Measurements from ENCODE around the gene FTCDNL1. TPM values are rescaled to one million over a fixed set of nuclear protein-coding genes. Genes with fewer than 3 reads are reported as not detected.

FTCDNL1 gene
- total RNA-seq, 2 experiments from 2014 or later = 1.7 to 2.0 TPM

- ATAC-seq (ENCODE audit: low read depth) = no peak
- POLR2A ChIA-PET = no interaction called here
- no peak overlapping the region for H3K4me3 Mint-ChIP-seq
- no peak for DNase-seq
- no peaks in the 10 kb centered on the region for H3K9me3 Mint-ChIP-seq
- no peaks in the 10 kb centered on the region for H3K27me3 Mint-ChIP-seq
- H3K36me3 Mint-ChIP-seq = no peaks in the 10 kb centered on the region
- no peaks in the 10 kb centered on the region for H3K4me1 Mint-ChIP-seq
- no peak overlapping the region for H3K27ac Mint-ChIP-seq
Measured at GRCh38 chr2:199762963-199763362, 88.0 kb downstream of the FTCDNL1 start.

- no peak for DNase-seq
- Mint-ChIP-seq H3K27me3 (no peaks in the 10 kb centered on the region), H3K27ac (no peak overlapping the region), H3K4me1 (no peaks in the 10 kb centered on the region), H3K4me3 (no peak overlapping the region), H3K9me3 (no peaks in the 10 kb centered on the region), H3K36me3 (no peaks in the 10 kb centered on the region)
- POLR2A ChIA-PET = no interaction called here
- no peak for ATAC-seq (ENCODE audit: low read depth)
Measured at GRCh38 chr2:199760574-199760973, 90.4 kb downstream of the FTCDNL1 start.

- POLR2A ChIA-PET = no interaction called here
- H3K4me1 Mint-ChIP-seq = no peaks in the 10 kb centered on the region
- H3K4me3 Mint-ChIP-seq = no peak overlapping the region
- ATAC-seq (ENCODE audit: low read depth) = no peak
- H3K36me3 Mint-ChIP-seq = no peaks in the 10 kb centered on the region
- no peaks in the 10 kb centered on the region for H3K27me3 Mint-ChIP-seq
- no peak overlapping the region for H3K27ac Mint-ChIP-seq
- no peak for DNase-seq
- H3K9me3 Mint-ChIP-seq = no peaks in the 10 kb centered on the region
Measured at GRCh38 chr2:199757233-199757870, 93.6 kb downstream of the FTCDNL1 start.

GRCh38 chr2:199756743-199757142 lies 94.2 kb downstream of the FTCDNL1 start:
- no peak overlapping the region for H3K27ac Mint-ChIP-seq

GRCh38 chr2:199756211-199756610 lies 94.8 kb downstream of the FTCDNL1 start:
- ATAC-seq (ENCODE audit: low read depth) (no peak), DNase-seq (no peak)
- Mint-ChIP-seq H3K4me3 (no peak overlapping the region), H3K27ac (no peak overlapping the region), H3K9me3 (no peaks in the 10 kb centered on the region), H3K36me3 (no peaks in the 10 kb centered on the region), H3K4me1 (no peaks in the 10 kb centered on the region), H3K27me3 (no peaks in the 10 kb centered on the region)
- POLR2A ChIA-PET = no interaction called here

More at GRCh38 chr2:199756743-199757142, 94.2 kb downstream of the FTCDNL1 start:
- Mint-ChIP-seq H3K9me3 (no peaks in the 10 kb centered on the region), H3K4me1 (no peaks in the 10 kb centered on the region), H3K36me3 (no peaks in the 10 kb centered on the region), H3K27me3 (no peaks in the 10 kb centered on the region), H3K4me3 (no peak overlapping the region)
- ATAC-seq (ENCODE audit: low read depth) = no peak
- DNase-seq = no peak
- POLR2A ChIA-PET = no interaction called here

- H3K4me1 Mint-ChIP-seq = no peaks in the 10 kb centered on the region
- no peaks in the 10 kb centered on the region for H3K27me3 Mint-ChIP-seq
- ATAC-seq (ENCODE audit: low read depth) = no peak
- H3K4me3 Mint-ChIP-seq = no peak overlapping the region
- no peaks in the 10 kb centered on the region for H3K36me3 Mint-ChIP-seq
- DNase-seq = no peak
- POLR2A ChIA-PET = no interaction called here
- no peak overlapping the region for H3K27ac Mint-ChIP-seq
- no peaks in the 10 kb centered on the region for H3K9me3 Mint-ChIP-seq
Measured at GRCh38 chr2:199754766-199755165, 96.2 kb downstream of the FTCDNL1 start.

- no peak for ATAC-seq (ENCODE audit: low read depth)
- Mint-ChIP-seq H3K9me3 (no peaks in the 10 kb centered on the region), H3K27ac (no peak overlapping the region), H3K27me3 (no peaks in the 10 kb centered on the region), H3K4me1 (no peaks in the 10 kb centered on the region), H3K4me3 (no peak overlapping the region), H3K36me3 (no peaks in the 10 kb centered on the region)
- POLR2A ChIA-PET = no interaction called here
- DNase-seq = no peak
Measured at GRCh38 chr2:199751492-199752120, 99.4 kb downstream of the FTCDNL1 start.

GRCh38 chr2:199749571-199749970 lies 101.4 kb downstream of the FTCDNL1 start:
- POLR2A ChIA-PET = no interaction called here
- H3K36me3 Mint-ChIP-seq = no peaks in the 10 kb centered on the region
- ATAC-seq (ENCODE audit: low read depth) (no peak), DNase-seq (no peak)
- no peaks in the 10 kb centered on the region for H3K27me3 Mint-ChIP-seq
- no peak overlapping the region for H3K4me3 Mint-ChIP-seq
- H3K27ac Mint-ChIP-seq = no peak overlapping the region
- H3K4me1 Mint-ChIP-seq = no peaks in the 10 kb centered on the region
- H3K9me3 Mint-ChIP-seq = no peaks in the 10 kb centered on the region

- Mint-ChIP-seq H3K4me3 (no peak overlapping the region), H3K4me1 (peaks cover 2% of the 10 kb centered on the region), H3K27ac (no peak overlapping the region), H3K27me3 (peaks cover 2% of the 10 kb centered on the region), H3K36me3 (no peaks in the 10 kb centered on the region), H3K9me3 (no peaks in the 10 kb centered on the region)
- no peak for ATAC-seq (ENCODE audit: low read depth)
- POLR2A ChIA-PET = no interaction called here
- DNase-seq = no peak
Measured at GRCh38 chr2:199744724-199745123, 106.3 kb downstream of the FTCDNL1 start.

- H3K4me1 Mint-ChIP-seq = peaks cover 4% of the 10 kb centered on the region
- H3K9me3 Mint-ChIP-seq = no peaks in the 10 kb centered on the region
- DNase-seq (no peak), ATAC-seq (ENCODE audit: low read depth) (no peak)
- no peaks in the 10 kb centered on the region for H3K36me3 Mint-ChIP-seq
- H3K27ac Mint-ChIP-seq = no peak overlapping the region
- peaks cover 4% of the 10 kb centered on the region for H3K27me3 Mint-ChIP-seq
- POLR2A ChIA-PET = no interaction called here
- H3K4me3 Mint-ChIP-seq = no peak overlapping the region
Measured at GRCh38 chr2:199744260-199744659, 106.7 kb downstream of the FTCDNL1 start.

GRCh38 chr2:199743415-199744120 lies 107.4 kb downstream of the FTCDNL1 start:
- Mint-ChIP-seq H3K9me3 (no peaks in the 10 kb centered on the region), H3K27ac (no peak overlapping the region), H3K36me3 (no peaks in the 10 kb centered on the region), H3K27me3 (peaks cover 9% of the 10 kb centered on the region), H3K4me1 (peaks cover 4% of the 10 kb centered on the region), H3K4me3 (no peak overlapping the region)
- ATAC-seq (ENCODE audit: low read depth) (no peak), DNase-seq (no peak)
- POLR2A ChIA-PET = no interaction called here

GRCh38 chr2:199742884-199743283 lies 108.1 kb downstream of the FTCDNL1 start:
- DNase-seq (no peak), ATAC-seq (ENCODE audit: low read depth) (no peak)
- Mint-ChIP-seq H3K27me3 (peaks cover 9% of the 10 kb centered on the region), H3K4me3 (no peak overlapping the region), H3K4me1 (peaks cover 4% of the 10 kb centered on the region), H3K9me3 (no peaks in the 10 kb centered on the region), H3K36me3 (no peaks in the 10 kb centered on the region), H3K27ac (no peak overlapping the region)
- POLR2A ChIA-PET = no interaction called here

GRCh38 chr2:199740111-199740428 lies 110.9 kb downstream of the FTCDNL1 start:
- no peaks in the 10 kb centered on the region for H3K36me3 Mint-ChIP-seq
- peaks cover 16% of the 10 kb centered on the region for H3K27me3 Mint-ChIP-seq
- peaks cover 4% of the 10 kb centered on the region for H3K4me1 Mint-ChIP-seq
- H3K27ac Mint-ChIP-seq = no peak overlapping the region
- ATAC-seq (ENCODE audit: low read depth) (no peak), DNase-seq (no peak)
- no peaks in the 10 kb centered on the region for H3K9me3 Mint-ChIP-seq
- POLR2A ChIA-PET = no interaction called here
- H3K4me3 Mint-ChIP-seq = no peak overlapping the region

GRCh38 chr2:199739413-199740110 lies 111.4 kb downstream of the FTCDNL1 start:
- POLR2A ChIA-PET = no interaction called here
- Mint-ChIP-seq H3K4me3 (no peak overlapping the region), H3K27me3 (peaks cover 16% of the 10 kb centered on the region), H3K4me1 (peaks cover 4% of the 10 kb centered on the region), H3K36me3 (no peaks in the 10 kb centered on the region), H3K9me3 (no peaks in the 10 kb centered on the region), H3K27ac (no peak overlapping the region)
- ATAC-seq (ENCODE audit: low read depth) (no peak), DNase-seq (peak; percentile 67)
